GM12801 (cell line): ENCODE data around the gene LRSAM1.

ENCODE experiments used
- CTCF ChIP-seq: IDR thresholded peaks from one replicate; pipeline ENCODE4 v1.5.1; 2011; ENCODE audit warnings: control low read depth; ENCODE audit not compliant: insufficient read length; ENCODE audit errors: extremely low read depth

Gene LRSAM1

GRCh38 chr9:127540664-127541041 is 89.3 kb downstream of the LRSAM1 start:
- TF ChIP-seq CTCF: no peak

- no peak for TF ChIP-seq CTCF
These were observed 89.9 kb downstream of the LRSAM1 start for GRCh38 chr9:127541176-127541575.

- TF ChIP-seq CTCF: no peak
These were observed 90.6 kb downstream of the LRSAM1 start for GRCh38 chr9:127541865-127542264.

- TF ChIP-seq CTCF: no peak
These were observed 91.9 kb downstream of the LRSAM1 start for GRCh38 chr9:127543221-127543620.

GRCh38 chr9:127543973-127544533 is 92.7 kb downstream of the LRSAM1 start:
- TF ChIP-seq CTCF: no peak

- no peak for TF ChIP-seq CTCF
These were observed 94.2 kb downstream of the LRSAM1 start for GRCh38 chr9:127545196-127546124.

- TF ChIP-seq CTCF: no peak
These were observed 95.0 kb downstream of the LRSAM1 start for GRCh38 chr9:127546125-127546832.
